Epithelial cell of esophagus (primary cell): ENCODE results near the gene GGCT.
"Not testable (repeated sequence)": the region's sequence is repeated elsewhere in the genome, so short reads cannot be mapped to it uniquely, and the experiment has no call there.

ENCODE experiments used
- DNase-seq: peaks from one replicate; pipeline ENCODE4 v3.0.0; 2010; ENCODE audit warnings: low read depth
- H3K4me3 ChIP-seq: 2 replicates; pipeline ENCODE4 v1.5.1; 2011; ENCODE audit warnings: mild to moderate bottlenecking, low read length, control low read depth
- TF ChIP-seq, protein P1 (sequence below): IDR thresholded peaks from 2 replicates; pipeline ENCODE4 v1.5.1; 2011; ENCODE audit warnings: low read depth, mild to moderate bottlenecking, low read length, control low read depth, inconsistent platforms; ENCODE audit not compliant: insufficient read depth; ENCODE audit errors: missing control alignments

GGCT gene

DNA sequence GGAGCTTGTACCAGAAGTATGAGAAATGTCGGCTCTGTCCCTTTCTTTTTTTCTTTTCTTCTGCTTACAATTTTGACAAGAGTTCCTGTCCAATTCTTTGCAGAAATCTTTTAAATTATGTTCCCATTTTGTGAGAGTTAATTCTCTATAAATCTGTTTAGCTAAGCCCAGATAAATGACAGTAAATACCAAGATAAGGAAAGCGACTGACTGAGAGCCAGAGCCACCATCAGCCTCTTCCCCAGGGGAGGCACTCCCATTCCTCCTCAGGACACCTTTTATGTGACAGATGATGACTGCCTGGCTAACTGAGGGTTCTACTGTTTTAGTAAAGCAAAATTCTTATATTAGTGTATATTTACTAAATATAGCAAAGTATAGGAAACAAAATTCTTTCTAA lies 6.9 kb upstream of the GGCT start:
- TF ChIP-seq, protein P1, sequence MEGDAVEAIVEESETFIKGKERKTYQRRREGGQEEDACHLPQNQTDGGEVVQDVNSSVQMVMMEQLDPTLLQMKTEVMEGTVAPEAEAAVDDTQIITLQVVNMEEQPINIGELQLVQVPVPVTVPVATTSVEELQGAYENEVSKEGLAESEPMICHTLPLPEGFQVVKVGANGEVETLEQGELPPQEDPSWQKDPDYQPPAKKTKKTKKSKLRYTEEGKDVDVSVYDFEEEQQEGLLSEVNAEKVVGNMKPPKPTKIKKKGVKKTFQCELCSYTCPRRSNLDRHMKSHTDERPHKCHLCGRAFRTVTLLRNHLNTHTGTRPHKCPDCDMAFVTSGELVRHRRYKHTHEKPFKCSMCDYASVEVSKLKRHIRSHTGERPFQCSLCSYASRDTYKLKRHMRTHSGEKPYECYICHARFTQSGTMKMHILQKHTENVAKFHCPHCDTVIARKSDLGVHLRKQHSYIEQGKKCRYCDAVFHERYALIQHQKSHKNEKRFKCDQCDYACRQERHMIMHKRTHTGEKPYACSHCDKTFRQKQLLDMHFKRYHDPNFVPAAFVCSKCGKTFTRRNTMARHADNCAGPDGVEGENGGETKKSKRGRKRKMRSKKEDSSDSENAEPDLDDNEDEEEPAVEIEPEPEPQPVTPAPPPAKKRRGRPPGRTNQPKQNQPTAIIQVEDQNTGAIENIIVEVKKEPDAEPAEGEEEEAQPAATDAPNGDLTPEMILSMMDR = no peak
- no peak overlapping the region for H3K4me3 ChIP-seq
- DNase-seq = no peak

DNA sequence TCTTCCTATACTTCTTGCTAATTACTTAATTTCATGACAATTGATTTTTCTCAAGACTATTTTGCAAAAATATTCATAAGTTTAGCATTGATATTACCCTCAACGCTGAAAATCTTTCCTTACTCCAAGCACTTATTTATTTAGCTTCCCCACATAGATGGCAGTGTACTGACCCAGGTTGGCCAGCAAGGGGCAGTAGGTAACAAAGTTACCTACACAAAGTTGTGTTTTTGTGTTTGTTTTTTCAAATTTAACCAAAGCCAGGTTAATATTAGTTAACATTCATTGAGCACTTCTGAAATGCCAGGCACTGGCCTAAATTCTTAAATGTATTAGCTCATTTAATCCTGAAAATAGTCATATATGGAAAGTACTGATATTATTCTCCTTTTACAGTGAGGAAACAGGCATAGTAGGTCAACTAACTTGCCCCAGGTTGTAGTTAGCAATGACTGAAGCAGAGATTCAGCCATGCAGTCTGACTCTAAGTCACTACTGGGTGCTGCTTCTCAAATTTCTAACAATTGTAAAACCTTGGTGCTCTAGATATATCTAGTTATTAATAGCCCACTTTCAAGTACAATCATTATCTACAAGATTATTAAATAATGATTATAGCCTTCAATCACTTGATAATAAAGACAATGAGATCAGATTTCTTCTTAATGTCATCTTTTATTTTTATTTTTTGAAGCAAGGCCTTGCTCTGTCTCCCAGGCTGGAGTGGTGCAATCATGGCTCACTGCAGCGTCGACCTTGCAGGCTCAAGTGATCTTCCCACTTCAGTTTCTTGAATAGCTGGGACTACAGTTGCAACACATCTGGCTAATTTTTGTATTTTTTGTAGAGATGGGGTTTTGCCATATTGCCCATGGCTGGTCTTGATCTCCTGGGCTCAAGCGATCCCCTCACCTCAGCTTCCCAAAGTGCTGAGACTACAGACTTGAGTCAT lies 5.8 kb upstream of the GGCT start:
- DNase-seq = peak; percentile 69
- TF ChIP-seq, protein P1 = peak; percentile 83
- no peak overlapping the region for H3K4me3 ChIP-seq

DNA sequence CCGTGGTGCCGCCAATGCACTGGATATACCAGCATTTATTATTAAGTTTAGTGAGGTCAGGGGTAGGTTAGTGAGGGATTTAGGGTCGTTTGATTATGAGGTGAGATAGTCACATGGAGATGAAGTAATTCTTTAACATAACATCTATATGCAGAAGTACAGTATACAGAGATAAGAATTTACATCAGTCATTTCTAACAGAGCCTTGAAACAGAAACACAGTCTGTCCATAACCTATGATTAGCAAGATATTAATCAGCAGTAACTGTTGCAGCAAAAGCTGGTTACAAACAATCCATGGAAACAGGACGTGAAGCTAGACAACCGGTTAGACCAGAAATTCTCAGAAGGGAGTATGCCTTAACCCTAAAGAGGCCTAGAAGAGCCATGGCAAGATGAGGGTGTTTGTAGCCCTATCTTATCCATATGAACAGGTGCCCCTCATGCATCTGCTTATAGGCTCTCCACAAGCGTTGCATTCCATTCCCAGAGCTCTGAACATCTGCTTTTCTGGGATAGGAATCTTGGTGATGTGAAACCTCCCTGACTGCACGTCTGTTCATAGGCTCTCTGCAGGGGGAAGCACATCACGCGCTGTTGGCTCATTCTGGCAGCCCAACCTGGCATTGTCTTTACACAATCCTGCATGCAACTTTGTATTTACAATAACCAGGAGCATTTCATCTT lies 4.7 kb upstream of the GGCT start:
- DNase-seq = peak; percentile 52
- H3K4me3 ChIP-seq = not testable (repeated sequence)

DNA sequence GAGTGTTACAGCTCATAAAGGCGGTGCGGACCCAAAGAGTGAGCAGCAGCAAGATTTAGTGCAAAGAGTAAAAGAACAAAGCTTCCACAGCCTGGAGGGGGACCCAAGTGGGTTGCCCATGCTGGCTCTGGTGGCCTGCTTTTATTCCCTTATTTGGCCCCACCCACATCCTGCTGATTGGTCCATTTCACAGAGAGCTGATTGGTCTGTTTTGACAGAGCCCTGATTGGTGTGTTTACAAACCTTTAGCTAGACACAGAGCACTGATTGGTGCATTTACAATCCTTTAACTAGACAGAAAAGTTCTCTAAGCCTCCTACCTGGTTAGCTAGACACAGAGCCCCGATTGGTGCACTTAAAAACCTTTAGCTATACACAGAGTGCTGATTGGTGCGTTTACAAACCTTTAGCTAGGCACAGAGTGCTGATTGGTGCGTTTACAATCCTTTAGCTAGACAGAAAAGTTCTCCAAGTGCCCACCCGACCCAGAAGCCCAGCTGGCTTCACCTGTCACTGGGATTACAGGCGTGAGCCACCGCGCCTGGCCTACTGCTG lies 2.8 kb upstream of the GGCT start:
- not testable (repeated sequence) for DNase-seq, H3K4me3 ChIP-seq

DNA sequence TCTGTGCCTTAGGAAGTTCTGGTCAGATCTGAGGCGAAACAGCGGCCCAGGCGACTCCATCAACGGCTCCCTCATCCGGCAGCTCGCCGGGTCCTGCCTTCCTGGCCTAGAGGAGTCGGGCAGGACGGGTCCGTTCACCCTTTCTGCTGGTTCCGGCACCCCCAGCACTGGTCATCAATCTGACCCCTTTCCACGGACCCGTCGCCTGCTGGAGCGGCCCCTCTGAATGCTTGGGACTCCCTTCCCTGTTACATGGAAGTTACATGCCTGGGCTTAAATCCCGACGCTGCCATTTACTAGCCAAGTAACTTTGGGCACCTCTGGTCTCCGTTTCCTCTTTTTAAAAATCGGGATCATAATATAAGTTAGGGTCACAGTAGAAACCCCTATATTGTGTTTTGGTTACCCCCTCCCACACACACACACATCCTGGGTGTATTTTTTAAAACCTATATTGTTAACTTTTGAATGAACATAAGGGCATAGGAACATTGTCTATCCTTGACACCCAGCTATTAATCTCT lies 607 bp upstream of the GGCT start:
- DNase-seq = no peak
- peak overlapping the region; percentile 95 for H3K4me3 ChIP-seq
- TF ChIP-seq, protein P1 = peak; percentile 5

DNA sequence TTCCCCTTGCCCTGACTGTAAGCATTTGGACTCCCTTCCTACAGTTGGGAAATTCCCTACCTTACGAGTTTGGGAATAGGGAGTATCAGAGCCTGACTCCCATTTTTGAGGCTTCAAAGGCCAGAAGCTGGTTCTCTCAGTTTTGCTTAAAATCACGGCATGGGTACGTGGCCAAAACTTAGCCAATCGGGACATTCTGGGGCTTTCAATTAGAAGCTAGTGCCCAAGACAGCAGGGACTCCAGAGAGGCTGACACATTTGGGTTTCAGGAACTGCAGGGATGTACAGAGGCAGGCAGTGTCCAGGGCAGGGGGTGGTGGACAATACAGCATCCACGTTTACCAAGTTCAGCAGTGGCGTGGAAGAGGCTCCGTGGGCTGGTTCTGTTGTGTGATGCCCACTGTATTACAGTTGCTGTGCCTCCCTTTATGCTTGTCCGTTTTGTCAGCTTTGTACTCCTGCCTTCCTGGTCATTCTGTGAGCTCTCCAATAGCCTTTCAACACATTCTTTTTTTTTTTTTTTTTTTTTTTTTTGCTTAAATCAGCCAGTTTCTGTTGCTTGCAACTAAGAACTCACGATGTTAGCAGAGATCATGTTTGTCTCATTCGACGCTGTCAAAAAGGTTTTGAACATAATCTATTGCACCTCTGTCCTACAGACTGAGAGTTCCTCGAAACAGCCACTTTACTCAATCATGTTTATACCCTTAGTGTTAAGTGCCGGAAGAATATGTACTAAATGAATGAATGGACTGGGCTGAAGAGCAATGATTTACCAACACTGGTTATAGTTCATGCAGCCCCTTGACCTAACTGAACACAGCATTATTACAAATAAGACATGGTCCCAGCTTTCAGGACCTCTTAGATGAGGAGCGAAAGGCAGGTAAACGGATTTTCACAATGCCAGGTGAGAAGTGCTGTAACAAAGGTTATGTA lies 1.1 kb downstream of the GGCT start:
- DNase-seq = no peak
- TF ChIP-seq, protein P1 = no peak
- peak overlapping the region; percentile 95 for H3K4me3 ChIP-seq

DNA sequence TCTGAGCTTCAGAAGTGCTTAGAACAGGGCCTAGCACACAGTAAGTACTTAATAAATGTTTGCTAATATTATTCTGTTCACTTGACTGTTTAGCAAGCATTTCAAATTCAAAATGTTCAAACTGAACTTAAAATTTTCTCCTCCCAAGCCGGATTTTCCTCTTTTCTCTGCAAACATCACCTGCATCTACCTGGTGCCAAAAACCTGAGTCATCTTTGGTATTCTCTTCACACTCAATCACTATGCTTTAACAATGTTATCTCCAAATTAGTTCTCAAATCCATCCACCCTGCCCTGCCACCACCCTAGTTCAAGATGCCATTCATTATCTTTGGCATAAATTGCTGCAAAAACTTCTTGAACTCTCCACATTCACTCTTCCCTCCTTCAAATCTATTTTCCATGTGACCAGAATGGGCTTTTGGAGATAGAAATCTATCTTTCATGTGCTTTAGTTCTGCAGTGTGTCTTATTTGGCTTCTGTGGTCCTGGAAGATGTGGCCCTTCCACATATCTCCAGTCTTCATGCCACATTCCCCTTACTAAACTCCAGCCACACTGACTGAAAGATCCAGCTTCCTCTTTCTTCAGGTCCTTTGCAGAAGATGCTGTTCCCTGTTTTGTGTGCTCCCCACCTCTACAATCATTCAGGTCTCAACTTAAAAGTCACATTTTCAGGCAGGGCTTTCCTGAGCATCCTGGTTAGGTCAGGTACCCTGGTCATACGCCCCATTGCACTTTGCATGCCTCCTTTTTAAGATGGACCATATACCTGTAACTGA lies 2.0 kb downstream of the GGCT start:
- TF ChIP-seq, protein P1 = no peak
- peak; percentile 59 for DNase-seq
- H3K4me3 ChIP-seq = no peak overlapping the region
